ENCODE data around the gene SYF2. TPM values are rescaled to one million over a fixed set of nuclear protein-coding genes. Genes with fewer than 3 reads are reported as not detected.

The SYF2 gene
- total and polyA plus RNA-seq, 2 of the 13 experiments (the other 11 are each of a cell fraction or from before 2014, with no cell fraction given) = 17.8 to 34.1 TPM

- TF ChIP-seq CSRNP1 (CRISPR knock-in tag; IDR thresholded peaks at IDR 0.05) (peak; percentile 97), ZNF335 (CRISPR knock-in tag; IDR thresholded peaks at IDR 0.05) (peak; percentile 85), ARID3A (IDR thresholded peaks at IDR 0.05; ENCODE audit: low read depth, low read length) (no peak), UBTF (CRISPR knock-in tag; IDR thresholded peaks at IDR 0.05) (peak; percentile 38; the same call in 1 of the 2 replicates), ZNF616 (CRISPR knock-in tag; IDR thresholded peaks at IDR 0.05; ENCODE audit: low read depth) (peak; percentile 72; the same call in 1 of the 2 replicates), ZNF260 (CRISPR knock-in tag; IDR thresholded peaks at IDR 0.05; ENCODE audit: borderline replicate concordance, low read depth) (no peak), ZNF652 (CRISPR knock-in tag; IDR thresholded peaks at IDR 0.05; ENCODE audit: borderline replicate concordance, low read depth) (no peak), ZNF317 (CRISPR knock-in tag; IDR thresholded peaks at IDR 0.05) (no peak), POLR2AphosphoS5 (IDR thresholded peaks at IDR 0.05; ENCODE audit: low read depth, low read length) (peak; percentile 100), GZF1 (CRISPR knock-in tag; IDR thresholded peaks at IDR 0.05) (no peak), ZNF629 (CRISPR knock-in tag; conservative IDR thresholded peaks at IDR 0.05) (peak; percentile 30; the same call in 1 of the 2 replicates), ZNF777 (CRISPR knock-in tag; IDR thresholded peaks at IDR 0.05) (peak; percentile 65; the same call in 1 of the 2 replicates), POLR2G (IDR thresholded peaks at IDR 0.05; ENCODE audit: low read depth, low read length) (peak; percentile 100), ZBTB3 (CRISPR knock-in tag; IDR thresholded peaks at IDR 0.05; ENCODE audit: borderline replicate concordance, low read depth) (no peak), NR2F2 (IDR thresholded peaks at IDR 0.05; ENCODE audit: borderline replicate concordance, low read depth) (peak; percentile 21; the same call in 1 of the 2 replicates), CHCHD3 (CRISPR knock-in tag; IDR thresholded peaks at IDR 0.05) (0 out of 2 replicates have a peak, but pooled peaks have one; percentile 14), ATF3 (CRISPR knock-in tag; IDR thresholded peaks at IDR 0.05) (peak; percentile 28)
- TF ChIP-seq, protein P1, sequence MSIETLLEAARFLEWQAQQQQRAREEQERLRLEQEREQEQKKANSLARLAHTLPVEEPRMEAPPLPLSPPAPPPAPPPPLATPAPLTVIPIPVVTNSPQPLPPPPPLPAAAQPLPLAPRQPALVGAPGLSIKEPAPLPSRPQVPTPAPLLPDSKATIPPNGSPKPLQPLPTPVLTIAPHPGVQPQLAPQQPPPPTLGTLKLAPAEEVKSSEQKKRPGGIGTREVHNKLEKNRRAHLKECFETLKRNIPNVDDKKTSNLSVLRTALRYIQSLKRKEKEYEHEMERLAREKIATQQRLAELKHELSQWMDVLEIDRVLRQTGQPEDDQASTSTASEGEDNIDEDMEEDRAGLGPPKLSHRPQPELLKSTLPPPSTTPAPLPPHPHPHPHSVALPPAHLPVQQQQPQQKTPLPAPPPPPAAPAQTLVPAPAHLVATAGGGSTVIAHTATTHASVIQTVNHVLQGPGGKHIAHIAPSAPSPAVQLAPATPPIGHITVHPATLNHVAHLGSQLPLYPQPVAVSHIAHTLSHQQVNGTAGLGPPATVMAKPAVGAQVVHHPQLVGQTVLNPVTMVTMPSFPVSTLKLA (IDR thresholded peaks at IDR 0.05) = peak; percentile 70
- TF ChIP-seq, protein P2, sequence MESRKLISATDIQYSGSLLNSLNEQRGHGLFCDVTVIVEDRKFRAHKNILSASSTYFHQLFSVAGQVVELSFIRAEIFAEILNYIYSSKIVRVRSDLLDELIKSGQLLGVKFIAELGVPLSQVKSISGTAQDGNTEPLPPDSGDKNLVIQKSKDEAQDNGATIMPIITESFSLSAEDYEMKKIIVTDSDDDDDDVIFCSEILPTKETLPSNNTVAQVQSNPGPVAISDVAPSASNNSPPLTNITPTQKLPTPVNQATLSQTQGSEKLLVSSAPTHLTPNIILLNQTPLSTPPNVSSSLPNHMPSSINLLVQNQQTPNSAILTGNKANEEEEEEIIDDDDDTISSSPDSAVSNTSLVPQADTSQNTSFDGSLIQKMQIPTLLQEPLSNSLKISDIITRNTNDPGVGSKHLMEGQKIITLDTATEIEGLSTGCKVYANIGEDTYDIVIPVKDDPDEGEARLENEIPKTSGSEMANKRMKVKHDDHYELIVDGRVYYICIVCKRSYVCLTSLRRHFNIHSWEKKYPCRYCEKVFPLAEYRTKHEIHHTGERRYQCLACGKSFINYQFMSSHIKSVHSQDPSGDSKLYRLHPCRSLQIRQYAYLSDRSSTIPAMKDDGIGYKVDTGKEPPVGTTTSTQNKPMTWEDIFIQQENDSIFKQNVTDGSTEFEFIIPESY (CRISPR knock-in tag; IDR thresholded peaks at IDR 0.05) = peak; percentile 40; the same call in 1 of the 2 replicates
These were observed 14.9 kb upstream of the SYF2 start, which contains the start of gene RSRP1 (continued) for GRCh38 chr1:25247024-25247828.

Measured in HepG2 (cell line).